Mononuclear cell (primary cell): ENCODE measurements around the gene C17orf67. TPM values are rescaled to one million over a fixed set of nuclear protein-coding genes. Genes with fewer than 3 reads are reported as not detected.

Source experiments
- H3K27me3 ChIP-seq: 2 replicates; pipeline ENCODE4 v1.6.0; 2011; ENCODE audit warnings: low read length, control low read depth; ENCODE audit not compliant: insufficient read depth
- H3K4me1 ChIP-seq: 2 replicates; pipeline ENCODE4 v1.5.1; 2011; ENCODE audit warnings: mild to moderate bottlenecking, low read length, control low read depth; ENCODE audit not compliant: insufficient read depth
- H3K4me3 ChIP-seq: 2 replicates; pipeline ENCODE4 v1.5.1; 2011; ENCODE audit warnings: mild to moderate bottlenecking, low read length, moderate library complexity
- H3K9me3 ChIP-seq: 2 replicates; pipeline ENCODE4 v1.5.1; 2011; ENCODE audit warnings: low read depth, mild to moderate bottlenecking, control low read depth, low read length
- total RNA-seq: library from RNA; depleted of rRNA; stranded (reverse); fragments of >200 nt; gene quantifications from one replicate; pipeline ENCODE4 v1.2.3, GENCODE V29; 2012

C17orf67 gene
- total RNA-seq, 1 donor: 1.5 TPM

DNA sequence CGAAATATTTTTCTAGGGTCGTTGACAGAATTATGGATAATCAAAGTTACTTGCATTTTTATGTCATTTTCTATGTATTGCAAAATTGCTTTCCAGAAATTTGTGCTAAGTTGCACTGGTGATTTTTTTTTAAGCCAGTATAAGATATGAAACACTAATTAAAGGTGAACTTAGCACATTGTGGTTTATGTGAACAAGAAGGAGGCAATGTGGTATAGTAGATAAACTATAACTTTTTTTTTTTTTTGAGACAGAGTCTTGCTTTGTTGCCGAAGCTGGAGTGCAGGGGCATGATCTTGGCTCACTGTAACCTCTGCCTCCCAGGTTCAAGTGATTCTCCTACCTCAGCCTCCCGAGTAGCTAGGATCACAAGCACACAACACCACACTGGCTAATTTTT is 13.4 kb upstream of the C17orf67 start:
- H3K27me3 ChIP-seq: no peaks in the 10 kb centered on the region
- H3K4me1 ChIP-seq: no peaks in the 10 kb centered on the region
- H3K9me3 ChIP-seq: no peaks in the 10 kb centered on the region
- H3K4me3 ChIP-seq: no peak overlapping the region

DNA sequence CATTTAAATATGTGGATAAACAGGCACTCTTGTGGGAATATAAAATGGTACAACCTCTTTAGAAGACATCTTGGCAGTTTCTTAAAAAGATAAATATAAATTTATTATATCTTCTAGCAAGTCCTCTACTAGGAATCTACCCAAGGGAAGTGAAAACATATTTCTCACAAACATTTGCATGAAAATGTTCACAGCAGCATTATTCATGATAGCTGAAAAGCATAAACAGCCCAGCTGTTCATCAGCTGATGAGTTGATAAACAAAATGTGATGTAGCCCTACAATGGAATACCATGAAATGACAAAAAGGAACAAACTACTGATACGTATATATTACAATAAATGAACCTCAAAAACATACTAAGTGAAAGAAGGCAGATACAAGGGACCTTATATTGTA is 12.2 kb upstream of the C17orf67 start:
- Histone ChIP-seq H3K4me1 (no peaks in the 10 kb centered on the region), H3K4me3 (no peak overlapping the region), H3K9me3 (no peaks in the 10 kb centered on the region), H3K27me3 (no peaks in the 10 kb centered on the region)

DNA sequence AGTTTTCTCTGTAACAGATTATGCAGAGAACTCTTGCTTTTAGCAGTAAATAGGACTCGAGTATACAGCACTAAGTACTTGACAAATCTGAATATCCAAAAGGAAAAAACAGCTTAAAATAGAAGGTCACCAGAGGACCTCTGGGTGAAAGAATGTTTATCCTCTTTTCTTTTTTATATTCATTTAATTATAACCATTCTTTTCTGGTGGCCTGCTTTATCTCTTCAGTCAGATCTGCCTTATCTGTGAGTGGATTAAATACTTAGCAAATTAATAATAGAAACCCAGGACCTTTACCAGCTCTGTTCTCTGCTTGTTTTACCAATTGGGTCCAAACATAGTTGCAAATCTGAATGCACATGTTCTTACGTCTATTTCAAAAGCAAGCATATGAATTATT is 8.9 kb upstream of the C17orf67 start:
- Histone ChIP-seq H3K4me1 (no peaks in the 10 kb centered on the region), H3K4me3 (no peak overlapping the region), H3K9me3 (no peaks in the 10 kb centered on the region), H3K27me3 (no peaks in the 10 kb centered on the region)

DNA sequence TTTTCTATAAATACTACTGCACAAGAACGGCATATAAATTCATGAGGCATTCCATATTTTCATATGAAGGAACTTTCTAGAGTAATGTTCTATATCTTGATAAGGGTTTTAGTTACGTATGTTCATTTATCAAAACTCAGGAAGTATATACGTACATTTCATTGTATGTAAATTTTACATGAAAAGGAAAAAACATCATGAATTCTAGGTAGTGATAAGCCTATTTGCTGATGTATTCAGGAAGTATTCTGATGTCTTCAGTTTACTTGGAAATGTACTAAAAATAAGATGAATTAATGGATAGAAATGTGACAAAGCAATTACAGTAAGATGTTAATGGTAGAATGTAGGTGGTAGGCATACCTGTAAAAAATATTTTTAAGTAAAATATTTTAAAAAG is 5.0 kb upstream of the C17orf67 start:
- H3K27me3 ChIP-seq: no peaks in the 10 kb centered on the region
- H3K4me3 ChIP-seq: no peak overlapping the region
- H3K9me3 ChIP-seq: no peaks in the 10 kb centered on the region
- peaks cover 19% of the 10 kb centered on the region for H3K4me1 ChIP-seq

DNA sequence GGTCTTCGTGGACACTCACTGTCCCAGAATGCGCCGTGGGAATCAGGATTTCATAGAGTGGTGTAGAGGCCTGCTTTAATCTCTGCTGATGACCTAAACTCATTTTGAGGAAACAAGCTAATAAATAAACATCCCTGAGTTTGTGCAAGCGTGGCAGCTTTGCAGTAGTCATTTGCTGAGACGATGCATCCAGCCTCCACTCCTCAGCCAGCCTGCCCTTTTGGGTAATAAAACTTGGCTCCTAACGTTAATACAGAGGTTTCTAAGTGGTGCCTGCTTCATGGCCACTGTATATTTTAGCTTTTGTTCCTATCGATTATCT is 1.5 kb upstream of the C17orf67 start:
- peak overlapping the region; percentile 69 for H3K4me3 ChIP-seq
- peaks cover 35% of the 10 kb centered on the region for H3K4me1 ChIP-seq
- H3K9me3 ChIP-seq: no peaks in the 10 kb centered on the region
- H3K27me3 ChIP-seq: no peaks in the 10 kb centered on the region

DNA sequence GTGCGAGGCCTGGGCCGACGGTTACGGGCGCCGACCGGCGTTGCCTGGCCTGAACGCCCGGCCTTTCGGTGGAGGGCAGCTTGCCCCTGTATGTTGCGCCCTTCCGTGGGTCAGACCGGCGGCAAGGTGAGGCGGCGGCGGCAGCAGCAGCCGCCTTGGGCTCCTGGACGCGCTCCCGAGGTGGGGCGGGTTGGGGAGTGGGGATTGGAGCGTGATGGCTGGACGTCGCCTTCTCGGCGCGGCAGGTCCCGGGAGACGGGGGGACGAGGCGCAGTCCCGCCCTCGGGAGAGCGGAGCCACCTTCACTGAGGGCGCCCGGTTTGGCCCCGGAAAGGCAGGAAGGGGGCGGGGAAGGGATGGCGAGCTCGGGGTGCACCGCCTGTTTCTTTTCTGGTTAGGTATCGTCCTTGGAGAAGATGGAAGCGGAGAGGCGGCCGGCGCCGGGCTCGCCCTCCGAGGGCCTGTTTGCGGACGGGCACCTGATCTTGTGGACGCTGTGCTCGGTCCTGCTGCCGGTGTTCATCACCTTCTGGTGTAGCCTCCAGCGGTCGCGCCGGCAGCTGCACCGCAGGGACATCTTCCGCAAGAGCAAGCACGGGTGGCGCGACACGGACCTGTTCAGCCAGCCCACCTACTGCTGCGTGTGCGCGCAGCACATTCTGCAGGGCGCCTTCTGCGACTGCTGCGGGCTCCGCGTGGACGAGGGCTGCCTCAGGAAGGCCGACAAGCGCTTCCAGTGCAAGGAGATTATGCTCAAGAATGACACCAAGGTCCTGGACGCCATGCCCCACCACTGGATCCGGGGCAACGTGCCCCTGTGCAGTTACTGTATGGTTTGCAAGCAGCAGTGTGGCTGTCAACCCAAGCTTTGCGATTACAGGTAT is 902 bp upstream of the C17orf67 start:
- H3K4me1 ChIP-seq: peaks cover 35% of the 10 kb centered on the region
- H3K4me3 ChIP-seq: peak overlapping the region; percentile 69
- H3K27me3 ChIP-seq: no peaks in the 10 kb centered on the region
- no peaks in the 10 kb centered on the region for H3K9me3 ChIP-seq

DNA sequence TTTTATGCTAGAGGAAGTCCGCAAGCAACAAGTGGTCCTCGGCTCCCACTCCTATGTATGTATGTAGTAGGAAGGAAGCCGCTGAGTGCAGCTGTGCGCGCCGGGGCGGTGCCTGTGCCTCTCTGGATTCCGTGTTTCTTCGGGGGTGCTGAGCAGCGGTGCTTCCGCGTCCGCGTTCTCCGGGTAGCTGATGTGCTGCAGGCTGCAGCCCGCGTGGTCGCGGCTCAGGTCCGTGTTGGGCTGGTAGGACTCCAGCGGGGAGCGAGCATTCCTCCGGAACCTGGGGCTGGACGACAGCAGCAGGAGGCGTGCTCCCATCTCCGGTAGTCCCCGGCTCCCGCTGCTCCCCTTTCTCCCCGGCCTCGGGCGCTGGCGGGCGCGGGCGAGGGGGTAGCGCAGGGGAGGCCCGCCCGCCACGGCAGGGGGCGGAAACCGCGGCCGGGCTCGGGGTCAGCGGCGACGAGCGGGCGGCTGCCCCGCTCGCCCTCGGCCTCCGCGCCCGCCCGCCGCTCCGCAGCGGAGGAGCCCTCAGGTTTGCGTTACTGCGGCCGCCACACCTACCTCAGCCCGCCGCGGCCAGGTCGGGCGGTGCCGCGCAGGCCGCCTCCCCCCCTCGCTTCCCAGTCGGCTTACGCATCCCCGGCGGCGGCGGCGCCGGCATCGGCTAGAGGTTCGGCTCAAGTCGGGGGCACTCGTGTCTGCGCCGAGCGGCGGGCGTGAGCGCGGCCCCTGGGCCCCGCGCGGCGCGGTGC is 487 bp downstream of the C17orf67 start:
- no peaks in the 10 kb centered on the region for H3K27me3 ChIP-seq
- peak overlapping the region; percentile 69 for H3K4me3 ChIP-seq
- H3K4me1 ChIP-seq: peaks cover 35% of the 10 kb centered on the region
- no peaks in the 10 kb centered on the region for H3K9me3 ChIP-seq

DNA sequence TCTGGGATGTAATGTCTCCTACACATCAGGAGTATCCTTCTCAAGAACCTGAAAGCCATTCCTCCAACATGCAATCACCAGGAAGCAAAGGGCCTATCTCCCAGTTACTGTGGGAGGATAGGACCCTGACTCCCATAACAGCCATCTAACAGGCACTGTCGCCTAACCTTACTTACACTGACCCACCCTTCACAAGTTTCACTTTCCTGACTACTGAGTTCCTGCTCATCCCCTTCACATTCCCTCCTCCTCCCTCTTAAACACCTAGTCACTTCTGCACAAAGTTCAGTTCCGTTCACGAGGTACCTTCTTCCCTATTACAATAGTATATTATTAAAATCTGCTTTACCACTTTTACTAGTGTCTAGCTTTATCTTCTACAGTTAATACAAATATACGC is 1.3 kb downstream of the C17orf67 start:
- Histone ChIP-seq H3K4me3 (peak overlapping the region; percentile 69), H3K9me3 (no peaks in the 10 kb centered on the region), H3K27me3 (no peaks in the 10 kb centered on the region), H3K4me1 (peaks cover 35% of the 10 kb centered on the region)

DNA sequence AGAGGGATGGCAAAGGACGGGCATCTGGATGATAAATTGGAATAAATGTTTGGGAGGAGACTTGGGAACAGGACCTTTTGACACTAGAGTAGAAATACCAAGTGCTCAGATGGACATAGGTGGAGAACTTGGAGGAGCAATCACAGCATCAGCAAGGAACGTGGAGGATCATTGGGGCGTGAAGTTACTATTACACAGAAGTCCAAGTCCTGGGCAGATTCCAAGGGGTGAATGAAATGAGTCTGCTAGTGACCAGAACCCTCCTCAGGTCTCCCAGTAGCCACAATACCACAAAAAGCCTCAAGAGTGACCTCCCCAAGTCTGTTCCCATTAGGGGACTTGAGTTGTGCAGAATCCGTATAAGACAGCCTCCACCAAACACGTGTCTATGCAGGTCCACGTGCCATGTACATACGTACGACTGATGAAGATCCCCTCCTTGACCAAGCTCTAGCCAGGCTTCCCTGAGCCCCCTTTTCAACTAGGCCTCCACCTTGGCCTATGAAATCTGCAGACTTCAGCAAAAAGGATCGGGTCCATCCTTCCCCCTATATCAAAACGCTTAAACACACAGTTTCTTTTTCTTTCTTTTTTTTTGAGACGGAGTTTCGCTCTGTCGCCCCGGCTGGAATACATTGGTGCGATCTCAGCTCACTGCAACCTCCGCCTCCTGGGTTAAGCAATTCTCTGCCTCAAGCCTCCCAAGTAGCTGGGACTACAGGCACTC is 2.2 kb downstream of the C17orf67 start:
- Histone ChIP-seq H3K27me3 (no peaks in the 10 kb centered on the region), H3K9me3 (no peaks in the 10 kb centered on the region), H3K4me1 (peaks cover 31% of the 10 kb centered on the region), H3K4me3 (no peak overlapping the region)

DNA sequence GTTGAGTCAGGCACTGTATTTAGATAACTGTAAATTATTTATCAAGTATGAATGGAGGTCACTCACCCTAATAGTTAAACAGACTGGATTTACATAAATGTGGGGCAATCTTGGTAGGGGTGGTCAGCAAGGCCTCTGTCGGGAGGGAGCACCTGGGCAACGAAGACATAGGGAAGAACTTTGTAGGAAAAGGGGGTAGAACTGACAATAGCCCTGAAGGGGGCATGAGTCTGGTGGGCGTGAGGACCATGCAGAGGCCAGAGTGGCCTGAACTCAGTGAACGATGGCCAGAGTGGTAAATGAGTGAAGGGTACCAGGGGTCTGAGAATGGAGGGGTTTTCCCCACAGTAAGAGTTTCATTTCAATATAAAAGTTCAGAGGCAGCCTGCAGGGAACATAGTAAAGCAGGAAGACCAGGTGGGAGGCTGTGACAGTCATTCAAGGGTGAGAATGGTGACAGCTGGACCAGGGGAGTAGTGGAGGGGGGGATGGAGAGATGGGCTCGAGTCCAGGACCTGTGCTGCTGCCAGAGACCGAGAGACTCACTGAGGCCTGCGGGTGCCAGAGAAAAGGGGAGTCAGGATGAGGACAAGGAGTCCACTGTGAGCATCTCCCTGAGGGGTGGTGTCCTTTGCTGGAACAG is 2.9 kb downstream of the C17orf67 start:
- Histone ChIP-seq H3K4me1 (peaks cover 31% of the 10 kb centered on the region), H3K27me3 (no peaks in the 10 kb centered on the region), H3K9me3 (no peaks in the 10 kb centered on the region), H3K4me3 (no peak overlapping the region)

DNA sequence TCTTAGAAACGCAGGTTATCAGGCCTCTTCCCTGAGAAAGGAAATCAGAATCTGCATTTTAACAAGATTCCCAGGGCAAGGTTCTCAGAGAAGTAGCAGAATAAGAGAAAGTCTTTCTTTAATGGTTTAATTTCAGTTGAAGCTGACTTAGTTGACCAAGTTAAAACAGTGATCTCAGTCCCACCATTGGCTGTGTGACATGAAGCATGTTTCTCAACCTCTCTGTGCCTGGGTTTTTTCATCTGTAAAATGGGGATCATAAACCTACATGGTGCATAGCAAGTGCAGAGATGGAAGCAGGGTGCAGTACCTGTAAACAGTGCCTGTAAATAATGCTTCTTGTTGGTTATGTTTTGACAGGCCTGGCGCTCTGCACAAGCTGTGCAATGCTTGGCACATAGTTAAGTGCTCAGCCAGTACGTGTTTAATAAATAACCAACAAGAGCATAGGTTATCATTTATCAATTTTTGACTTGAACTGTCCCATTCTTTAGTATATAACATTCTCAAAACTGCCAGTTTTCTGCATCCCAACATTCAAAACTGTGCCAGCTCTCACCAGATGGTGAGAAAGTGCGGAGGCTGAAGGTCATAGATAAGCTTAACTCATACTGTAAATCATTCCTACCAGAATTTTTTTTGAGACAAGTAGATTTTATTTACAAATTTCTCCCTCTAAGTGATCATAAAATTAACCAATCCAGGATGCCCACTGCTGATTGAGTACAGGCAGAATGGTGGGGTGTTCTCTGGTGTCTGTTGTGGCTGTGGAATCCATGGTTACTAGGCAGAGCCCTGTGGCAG is 6.9 kb downstream of the C17orf67 start:
- Histone ChIP-seq H3K4me1 (peaks cover 7% of the 10 kb centered on the region), H3K4me3 (no peak overlapping the region), H3K9me3 (no peaks in the 10 kb centered on the region), H3K27me3 (no peaks in the 10 kb centered on the region)

DNA sequence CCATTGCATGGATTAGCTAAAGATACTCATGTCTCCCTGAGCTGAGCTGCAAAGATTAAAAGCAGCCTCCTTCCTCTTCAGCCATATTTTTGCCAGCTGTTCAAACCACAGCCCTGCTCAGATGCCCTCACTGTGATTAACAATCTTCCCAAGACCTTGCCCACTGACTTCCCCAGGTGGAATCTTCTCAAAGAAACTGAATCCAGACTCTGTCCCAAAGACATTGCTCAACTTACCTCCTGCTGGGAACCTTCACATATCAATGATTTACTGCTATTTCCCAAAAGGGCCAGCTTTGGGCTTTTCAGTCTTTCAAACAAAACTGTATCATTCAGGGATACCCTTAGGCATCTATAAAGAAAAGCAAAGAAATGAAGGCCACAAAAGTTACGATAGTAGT is 9.2 kb downstream of the C17orf67 start:
- Histone ChIP-seq H3K9me3 (no peaks in the 10 kb centered on the region), H3K4me3 (no peak overlapping the region), H3K27me3 (no peaks in the 10 kb centered on the region), H3K4me1 (peaks cover 3% of the 10 kb centered on the region)

DNA sequence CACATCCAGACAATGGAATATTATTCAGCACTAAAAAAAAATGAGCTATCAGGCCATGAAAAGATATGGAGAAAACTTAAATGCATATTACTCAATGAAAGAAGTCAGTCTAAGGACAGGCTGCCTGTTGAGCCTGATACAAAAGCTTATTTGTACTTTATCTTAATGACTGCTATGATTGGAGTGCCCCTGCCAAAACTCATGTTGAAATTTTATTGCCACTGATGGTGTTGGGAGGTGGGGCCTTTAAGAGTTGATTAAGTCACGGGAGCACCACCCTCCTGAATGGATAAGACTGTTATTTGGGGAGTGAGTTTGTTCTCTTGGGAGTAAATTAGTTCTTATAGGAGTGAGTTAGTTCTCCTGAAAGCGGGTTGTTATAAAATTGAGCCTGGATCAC is 9.9 kb downstream of the C17orf67 start:
- H3K4me1 ChIP-seq: peaks cover 4% of the 10 kb centered on the region
- H3K9me3 ChIP-seq: no peaks in the 10 kb centered on the region
- no peaks in the 10 kb centered on the region for H3K27me3 ChIP-seq
- no peak overlapping the region for H3K4me3 ChIP-seq

DNA sequence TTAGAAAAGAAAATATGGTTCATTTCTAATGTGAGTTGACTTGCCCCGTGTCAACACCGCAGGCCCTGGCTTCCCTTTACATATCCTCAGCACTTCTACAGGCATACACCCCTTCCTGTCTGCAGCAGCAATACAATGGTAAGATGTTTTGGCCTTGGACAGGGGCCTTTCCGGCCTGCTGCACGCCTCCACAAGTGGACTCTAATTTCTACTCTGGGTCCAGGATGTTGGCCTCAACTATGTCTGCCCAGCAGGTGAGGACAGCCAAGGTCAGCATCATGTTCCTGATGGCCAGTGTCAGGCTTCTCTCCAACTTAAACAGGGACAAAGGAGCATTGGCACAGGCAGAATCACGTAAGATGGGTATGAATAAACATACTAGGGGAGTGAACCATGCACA is 11.0 kb downstream of the C17orf67 start:
- no peaks in the 10 kb centered on the region for H3K9me3 ChIP-seq
- H3K4me3 ChIP-seq: no peak overlapping the region
- H3K4me1 ChIP-seq: peaks cover 4% of the 10 kb centered on the region
- H3K27me3 ChIP-seq: no peaks in the 10 kb centered on the region
